SH-SY5Y (cell line): ENCODE results near the gene CCDC15.

ENCODE experiments used
- GATA2 ChIP-seq: IDR thresholded peaks from 2 replicates; pipeline ENCODE4 v1.6.1; 2011; ENCODE audit warnings: mild to moderate bottlenecking, low read depth, low read length
- GATA3 ChIP-seq: IDR thresholded peaks from 2 replicates; pipeline ENCODE4 v1.6.1; 2011; ENCODE audit warnings: low read depth, mild to moderate bottlenecking, low read length, moderate library complexity

- TF ChIP-seq GATA3 (no peak), GATA2 (no peak)
Measured at GRCh38 chr11:124984512-124984854, 30.5 kb downstream of the CCDC15 start.
